ENCODE measurements around the gene TUBA3E. TPM values are rescaled to one million over a fixed set of nuclear protein-coding genes. Genes with fewer than 3 reads are reported as not detected.

Gene TUBA3E
- total and polyA plus RNA-seq, 9 of the 15 experiments (the other 6 are each of a cell fraction or from before 2014, with no cell fraction given), result 0.09 to 0.30 (median 0.13) TPM; not detected in 3

GRCh38 chr2:130181325-130181879 is 16.8 kb downstream of the TUBA3E start, which contains the start of gene SMPD4 (continued):
- TF ChIP-seq NR1H2 (CRISPR knock-in tag; IDR thresholded peaks at IDR 0.05), result no peak
- TF ChIP-seq NR2C1 (IDR thresholded peaks at IDR 0.05), result no peak
- TF ChIP-seq NR2C1 (tag; IDR thresholded peaks at IDR 0.05), result no peak
- TF ChIP-seq ZNF282 (CRISPR knock-in tag; IDR thresholded peaks at IDR 0.05), result no peak
- TF ChIP-seq ZNF444 (CRISPR knock-in tag; IDR thresholded peaks at IDR 0.05), result no peak
- TF ChIP-seq CBX5 (IDR thresholded peaks at IDR 0.05; ENCODE audit: borderline replicate concordance, low read depth), result no peak
- no peak for TF ChIP-seq BDP1 (IDR thresholded peaks at IDR 0.05; ENCODE audit: insufficient read depth, insufficient read length)
- TF ChIP-seq DDX20 (tag; IDR thresholded peaks at IDR 0.05; ENCODE audit: low read depth), result no peak
- peak; percentile 95 for TF ChIP-seq E2F4 (CRISPR knock-in tag; IDR thresholded peaks at IDR 0.05; ENCODE audit: low read depth)
- no peak for TF ChIP-seq ZNF449 (CRISPR knock-in tag; IDR thresholded peaks at IDR 0.05)
- TF ChIP-seq ARID4B (CRISPR knock-in tag; IDR thresholded peaks at IDR 0.05), result no peak
- TF ChIP-seq HDGF (IDR thresholded peaks at IDR 0.05), result no peak
- peak; percentile 81 for TF ChIP-seq PHF20 (IDR thresholded peaks at IDR 0.05; ENCODE audit: partially characterized antibody)
- peak; percentile 94 for TF ChIP-seq ZBTB12 (CRISPR knock-in tag; IDR thresholded peaks at IDR 0.05)
- no peak for TF ChIP-seq IFI16 (CRISPR knock-in tag; IDR thresholded peaks at IDR 0.05)
- TF ChIP-seq CTCFL (IDR thresholded peaks at IDR 0.05; ENCODE audit: borderline replicate concordance, insufficient read depth, low read depth, low read length, poor library complexity, severe bottlenecking), result no peak
- no peak for TF ChIP-seq TOE1 (IDR thresholded peaks at IDR 0.05; ENCODE audit: borderline replicate concordance)
- no peak for TF ChIP-seq TOE1 (CRISPR knock-in tag; IDR thresholded peaks at IDR 0.05; ENCODE audit: borderline replicate concordance, low read depth)

Data from K562 (cell line).